ENCODE results near the gene SULT1C3. TPM values are rescaled to one million over a fixed set of nuclear protein-coding genes. Genes with fewer than 3 reads are reported as not detected.

SULT1C3 gene
- total RNA-seq, 1 experiment from 2014 or later: not detected

GRCh38 chr2:108304975-108305374 lies 65.2 kb downstream of the SULT1C3 start:
- H3K4me1 Mint-ChIP-seq (ENCODE audit: insufficient read depth, unreplicated experiment): no peaks in the 10 kb centered on the region
- H3K36me3 Mint-ChIP-seq (ENCODE audit: insufficient read depth, unreplicated experiment): no peaks in the 10 kb centered on the region
- no peak overlapping the region for H3K27ac Mint-ChIP-seq (ENCODE audit: low read depth, unreplicated experiment)
- no peak overlapping the region for H3K4me3 Mint-ChIP-seq (ENCODE audit: unreplicated experiment)
- no TSS peak for BruUV-seq (replicated peaks)
- POLR2A ChIA-PET: no interaction called here
- no peak for TF ChIP-seq CTCF (IDR thresholded peaks at IDR 0.05; ENCODE audit: unreplicated experiment)
- H3K9me3 Mint-ChIP-seq (ENCODE audit: unreplicated experiment): no peaks in the 10 kb centered on the region
- no peak for DNase-seq (ENCODE audit: unreplicated experiment)
- intact Hi-C loops (cut with micrococcal nuclease): no loop called here
- no peaks in the 10 kb centered on the region for H3K27me3 Mint-ChIP-seq (ENCODE audit: insufficient read depth, unreplicated experiment)
- CTCF ChIA-PET: no interaction called here

GRCh38 chr2:108305901-108306300 lies 66.1 kb downstream of the SULT1C3 start:
- Mint-ChIP-seq H3K9me3 (ENCODE audit: unreplicated experiment) (no peaks in the 10 kb centered on the region), H3K27me3 (ENCODE audit: insufficient read depth, unreplicated experiment) (no peaks in the 10 kb centered on the region), H3K4me1 (ENCODE audit: insufficient read depth, unreplicated experiment) (no peaks in the 10 kb centered on the region), H3K27ac (ENCODE audit: low read depth, unreplicated experiment) (no peak overlapping the region), H3K4me3 (ENCODE audit: unreplicated experiment) (no peak overlapping the region), H3K36me3 (ENCODE audit: insufficient read depth, unreplicated experiment) (no peaks in the 10 kb centered on the region)
- DNase-seq (ENCODE audit: unreplicated experiment): no peak
- ChIA-PET POLR2A (no interaction called here), CTCF (no interaction called here)
- BruUV-seq (replicated peaks): no TSS peak
- TF ChIP-seq CTCF (IDR thresholded peaks at IDR 0.05; ENCODE audit: unreplicated experiment): no peak
- intact Hi-C loops (cut with micrococcal nuclease): no loop called here

GRCh38 chr2:108309903-108310302 lies 70.1 kb downstream of the SULT1C3 start:
- CTCF ChIA-PET: no interaction called here
- intact Hi-C loops (cut with micrococcal nuclease): no loop called here
- Mint-ChIP-seq H3K27me3 (ENCODE audit: insufficient read depth, unreplicated experiment) (no peaks in the 10 kb centered on the region), H3K4me3 (ENCODE audit: unreplicated experiment) (no peak overlapping the region), H3K36me3 (ENCODE audit: insufficient read depth, unreplicated experiment) (no peaks in the 10 kb centered on the region), H3K4me1 (ENCODE audit: insufficient read depth, unreplicated experiment) (no peaks in the 10 kb centered on the region), H3K27ac (ENCODE audit: low read depth, unreplicated experiment) (no peak overlapping the region), H3K9me3 (ENCODE audit: unreplicated experiment) (no peaks in the 10 kb centered on the region)
- POLR2A ChIA-PET: no interaction called here
- no TSS peak for BruUV-seq (replicated peaks)
- no peak for DNase-seq (ENCODE audit: unreplicated experiment)
- no peak for TF ChIP-seq CTCF (IDR thresholded peaks at IDR 0.05; ENCODE audit: unreplicated experiment)

Other genes with a start within 250 kb of the SULT1C3 start
- gene SULT1C2, start 48.9 kb downstream of the SULT1C3 start, total RNA-seq (2022): not detected in 2 replicates
- not detected in 2 replicates for gene SULT1C4, start 138.0 kb downstream of the SULT1C3 start, total RNA-seq (2022)
- 29.8 and 39.7 TPM in 2 replicates for gene GCC2, start 209.2 kb downstream of the SULT1C3 start, total RNA-seq (2022)

Measured in MCF 10A (cell line).